ENCODE measurements around the gene SERAC1. TPM values are rescaled to one million over a fixed set of nuclear protein-coding genes. Genes with fewer than 3 reads are reported as not detected.

The SERAC1 gene
- total and polyA plus RNA-seq, 2 donors (not counting 3 experiments of a cell fraction or from before 2014, with no cell fraction given): 4.9 to 5.7 TPM

DNA sequence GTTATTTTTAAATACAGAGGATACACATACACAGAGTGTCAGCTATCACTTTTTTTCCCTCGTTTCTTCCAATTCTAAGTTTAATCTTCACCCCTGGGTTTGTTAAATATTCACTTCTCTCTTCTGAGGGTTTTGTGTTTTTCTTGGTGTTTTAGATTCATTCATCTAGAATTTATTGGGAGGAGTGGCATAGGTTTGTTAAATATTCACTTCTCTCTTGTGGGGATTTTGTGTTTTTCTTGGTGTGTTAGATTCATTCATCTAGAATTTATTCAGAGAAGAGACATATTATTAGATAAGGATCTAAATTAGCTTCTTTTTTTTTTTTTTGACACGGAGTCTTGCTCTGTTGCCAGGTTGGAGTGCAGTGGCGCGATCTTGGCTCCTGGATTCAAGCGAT, 3.9 kb upstream of the SERAC1 start:
- peaks cover 0 to 2% of the 10 kb centered on the region in 2 experiments for H3K36me3 ChIP-seq (ENCODE audit: control insufficient read depth in 2 of 2, extremely low read depth in 1 of 2, insufficient read depth in 2 of 2, low read length in 2 of 2)
- DNase-seq (ENCODE audit: low read depth, low spot score) (no peak), FAIRE-seq (no peak)
- H3K9ac ChIP-seq (replicated peaks; ENCODE audit: extremely low read depth, insufficient read depth, low read length): no peak overlapping the region
- H3K9me1 ChIP-seq (replicated peaks; ENCODE audit: control insufficient read depth, extremely low read depth, insufficient read depth, low read length): no peaks in the 10 kb centered on the region
- H3K27me3 ChIP-seq (ENCODE audit: control insufficient read depth in 2 of 2, insufficient read depth in 2 of 2, low read length in 2 of 2): no peaks in the 10 kb centered on the region
- H3K27ac ChIP-seq (ENCODE audit: insufficient read depth, low read depth, low read length): no peak overlapping the region
- H2AFZ ChIP-seq (ENCODE audit: low read depth, low read length): no peak overlapping the region
- intact Hi-C loops (cut with micrococcal nuclease): no loop called here
- BruUV-seq (replicated peaks): no TSS peak
- dilution Hi-C loops (cut with MboI; ENCODE audit: extremely low pct_ligation_motif_present, low sequenced_read_pairs): no loop called here
- no peak overlapping the region for H3K4me3 ChIP-seq (replicated peaks in 1 of 3; ENCODE audit: insufficient read depth in 1 of 3, low read depth in 1 of 3, low read length in 3 of 3)
- H4K20me1 ChIP-seq (replicated peaks; ENCODE audit: control insufficient read depth, extremely low read depth, insufficient read depth, low read length): no peaks in the 10 kb centered on the region
- H3K79me2 ChIP-seq (ENCODE audit: control insufficient read depth, insufficient read depth, low read length): no peaks in the 10 kb centered on the region
- H3K4me1 ChIP-seq (ENCODE audit: control insufficient read depth, extremely low read depth, insufficient read depth, low read length): peaks cover 4% of the 10 kb centered on the region
- TF ChIP-seq POLR2A (IDR thresholded peaks at IDR 0.05; ENCODE audit: low read depth, low read length): no peak
- no peak for TF ChIP-seq CTCF (IDR thresholded peaks at IDR 0.05; ENCODE audit: extremely low read depth in 1 of 2, insufficient read depth in 1 of 2, low read depth in 1 of 2, low read length in 2 of 2)
- TF ChIP-seq MAX (IDR thresholded peaks at IDR 0.05; ENCODE audit: insufficient read depth, insufficient read length): no peak
- TF ChIP-seq GATA2 (IDR thresholded peaks at IDR 0.05; ENCODE audit: insufficient read depth, insufficient read length, low read depth, low read length): no peak
- no peak for TF ChIP-seq FOS (IDR thresholded peaks at IDR 0.05; ENCODE audit: borderline replicate concordance, insufficient read depth, low read length)
- TF ChIP-seq JUN (IDR thresholded peaks at IDR 0.05; ENCODE audit: borderline replicate concordance, insufficient read depth, insufficient read length, low read depth): no peak
- TF ChIP-seq EZH2 (IDR thresholded peaks at IDR 0.05; ENCODE audit: borderline replicate concordance, low read depth, low read length, severe bottlenecking): no peak
- TF ChIP-seq MYC (IDR thresholded peaks at IDR 0.05; ENCODE audit: low read depth, low read length): no peak
- CTCF ChIA-PET: no interaction called here
- POLR2A ChIA-PET: no interaction called here
- H3K4me2 ChIP-seq (ENCODE audit: insufficient read depth, low read length): no peak overlapping the region
- no peaks in the 10 kb centered on the region for H3K9me3 ChIP-seq (replicated peaks; ENCODE audit: control insufficient read depth, insufficient read depth, low read length)

All from endothelial cell of umbilical vein (primary cell).